ENCODE measurements around the gene DKK3. TPM values are rescaled to one million over a fixed set of nuclear protein-coding genes. Genes with fewer than 3 reads are reported as not detected.

Gene DKK3
- total RNA-seq, 1 experiment from 2014 or later: 14.6 TPM

DNA sequence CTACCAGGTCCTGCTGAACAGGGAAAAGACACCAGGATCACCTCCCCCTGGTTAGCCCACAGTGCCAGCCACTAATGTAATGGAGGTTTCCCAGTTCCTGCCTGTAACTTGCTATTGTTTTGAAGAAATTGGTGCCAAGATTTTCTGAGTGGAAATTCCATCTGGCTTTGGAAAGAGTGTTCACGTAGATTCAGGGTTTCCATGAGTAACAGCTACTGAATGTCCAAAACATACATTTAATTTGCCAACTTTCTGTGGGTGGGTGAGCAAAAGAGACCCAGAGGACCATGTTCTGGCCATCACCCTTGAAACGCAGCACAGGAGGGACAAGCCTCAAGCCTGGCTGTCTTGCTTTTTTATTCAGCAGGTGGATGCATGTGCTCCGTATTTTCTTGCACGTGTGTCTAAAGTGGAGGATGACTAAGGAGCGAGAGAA is 8.8 kb upstream of the DKK3 start:
- Mint-ChIP-seq H3K27ac (ENCODE audit: unreplicated experiment) (no peak overlapping the region), H3K27me3 (ENCODE audit: unreplicated experiment) (no peaks in the 10 kb centered on the region), H3K4me3 (ENCODE audit: low read depth, unreplicated experiment) (no peak overlapping the region), H3K9me3 (ENCODE audit: low read depth, unreplicated experiment) (peaks cover 5% of the 10 kb centered on the region), H3K36me3 (ENCODE audit: insufficient read depth, unreplicated experiment) (no peaks in the 10 kb centered on the region), H3K4me1 (ENCODE audit: low read depth, unreplicated experiment) (peaks cover 19% of the 10 kb centered on the region)
- CTCF ChIA-PET: no interaction called here
- intact Hi-C loops (cut with micrococcal nuclease; ENCODE audit: unreplicated experiment): no loop called here
- TF ChIP-seq, protein P1, sequence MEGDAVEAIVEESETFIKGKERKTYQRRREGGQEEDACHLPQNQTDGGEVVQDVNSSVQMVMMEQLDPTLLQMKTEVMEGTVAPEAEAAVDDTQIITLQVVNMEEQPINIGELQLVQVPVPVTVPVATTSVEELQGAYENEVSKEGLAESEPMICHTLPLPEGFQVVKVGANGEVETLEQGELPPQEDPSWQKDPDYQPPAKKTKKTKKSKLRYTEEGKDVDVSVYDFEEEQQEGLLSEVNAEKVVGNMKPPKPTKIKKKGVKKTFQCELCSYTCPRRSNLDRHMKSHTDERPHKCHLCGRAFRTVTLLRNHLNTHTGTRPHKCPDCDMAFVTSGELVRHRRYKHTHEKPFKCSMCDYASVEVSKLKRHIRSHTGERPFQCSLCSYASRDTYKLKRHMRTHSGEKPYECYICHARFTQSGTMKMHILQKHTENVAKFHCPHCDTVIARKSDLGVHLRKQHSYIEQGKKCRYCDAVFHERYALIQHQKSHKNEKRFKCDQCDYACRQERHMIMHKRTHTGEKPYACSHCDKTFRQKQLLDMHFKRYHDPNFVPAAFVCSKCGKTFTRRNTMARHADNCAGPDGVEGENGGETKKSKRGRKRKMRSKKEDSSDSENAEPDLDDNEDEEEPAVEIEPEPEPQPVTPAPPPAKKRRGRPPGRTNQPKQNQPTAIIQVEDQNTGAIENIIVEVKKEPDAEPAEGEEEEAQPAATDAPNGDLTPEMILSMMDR (IDR thresholded peaks at IDR 0.05; ENCODE audit: unreplicated experiment): no peak
- no TSS peak for BruUV-seq (replicated peaks)
- DNase-seq: no peak

DNA sequence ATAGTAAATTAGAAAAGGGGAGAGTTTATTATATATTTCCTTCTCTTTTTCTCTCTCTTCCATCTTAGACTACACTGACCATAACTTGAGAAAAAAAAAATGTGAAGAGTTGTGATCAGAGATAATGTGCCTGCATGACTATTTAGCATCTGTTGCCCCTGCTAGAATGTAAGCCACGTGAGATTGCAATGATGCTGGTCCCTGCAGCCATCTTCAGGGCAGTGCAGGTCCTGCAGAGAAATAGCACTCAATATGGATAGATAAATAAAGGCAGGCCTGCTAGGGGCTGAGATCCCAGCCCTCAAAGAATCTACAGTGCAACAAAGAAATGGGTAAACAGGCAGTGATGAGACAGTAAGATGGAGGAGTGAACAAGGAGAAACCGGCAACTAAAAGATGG is 7.8 kb upstream of the DKK3 start:
- H3K27me3 Mint-ChIP-seq (ENCODE audit: unreplicated experiment): peaks cover under 1% of the 10 kb centered on the region
- peaks cover 19% of the 10 kb centered on the region for H3K4me1 Mint-ChIP-seq (ENCODE audit: low read depth, unreplicated experiment)
- BruUV-seq (replicated peaks): no TSS peak
- intact Hi-C loops (cut with micrococcal nuclease; ENCODE audit: unreplicated experiment): no loop called here
- TF ChIP-seq, protein P1 (IDR thresholded peaks at IDR 0.05; ENCODE audit: unreplicated experiment): no peak
- CTCF ChIA-PET: no interaction called here
- H3K9me3 Mint-ChIP-seq (ENCODE audit: low read depth, unreplicated experiment): peaks cover 2% of the 10 kb centered on the region
- H3K36me3 Mint-ChIP-seq (ENCODE audit: insufficient read depth, unreplicated experiment): no peaks in the 10 kb centered on the region
- no peak for DNase-seq
- H3K27ac Mint-ChIP-seq (ENCODE audit: unreplicated experiment): no peak overlapping the region
- no peak overlapping the region for H3K4me3 Mint-ChIP-seq (ENCODE audit: low read depth, unreplicated experiment)

DNA sequence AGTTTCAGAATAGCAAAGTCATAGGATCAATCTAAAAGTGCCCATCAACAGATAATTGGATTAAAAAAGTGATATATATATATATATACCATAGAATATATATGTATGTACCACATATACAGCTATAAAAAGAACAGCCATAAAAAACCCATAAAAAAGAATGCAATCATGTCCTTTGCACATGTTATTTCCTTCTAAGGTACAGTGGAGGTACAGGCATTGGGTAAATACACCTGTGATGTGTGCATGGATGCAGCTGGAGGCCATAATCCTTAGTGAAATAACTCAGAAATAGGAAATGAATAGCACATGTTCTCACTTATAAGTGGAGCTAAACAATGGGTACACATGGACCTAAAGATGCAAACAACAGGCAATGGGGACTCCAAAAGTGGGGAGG is 7.1 kb upstream of the DKK3 start:
- no TSS peak for BruUV-seq (replicated peaks)
- no peak overlapping the region for H3K27ac Mint-ChIP-seq (ENCODE audit: unreplicated experiment)
- TF ChIP-seq, protein P1 (IDR thresholded peaks at IDR 0.05; ENCODE audit: unreplicated experiment): no peak
- H3K36me3 Mint-ChIP-seq (ENCODE audit: insufficient read depth, unreplicated experiment): no peaks in the 10 kb centered on the region
- peaks cover 17% of the 10 kb centered on the region for H3K4me1 Mint-ChIP-seq (ENCODE audit: low read depth, unreplicated experiment)
- DNase-seq: no peak
- H3K4me3 Mint-ChIP-seq (ENCODE audit: low read depth, unreplicated experiment): no peak overlapping the region
- peaks cover 2% of the 10 kb centered on the region for H3K9me3 Mint-ChIP-seq (ENCODE audit: low read depth, unreplicated experiment)
- H3K27me3 Mint-ChIP-seq (ENCODE audit: unreplicated experiment): peaks cover 8% of the 10 kb centered on the region
- intact Hi-C loops (cut with micrococcal nuclease; ENCODE audit: unreplicated experiment): no loop called here
- CTCF ChIA-PET: no interaction called here

DNA sequence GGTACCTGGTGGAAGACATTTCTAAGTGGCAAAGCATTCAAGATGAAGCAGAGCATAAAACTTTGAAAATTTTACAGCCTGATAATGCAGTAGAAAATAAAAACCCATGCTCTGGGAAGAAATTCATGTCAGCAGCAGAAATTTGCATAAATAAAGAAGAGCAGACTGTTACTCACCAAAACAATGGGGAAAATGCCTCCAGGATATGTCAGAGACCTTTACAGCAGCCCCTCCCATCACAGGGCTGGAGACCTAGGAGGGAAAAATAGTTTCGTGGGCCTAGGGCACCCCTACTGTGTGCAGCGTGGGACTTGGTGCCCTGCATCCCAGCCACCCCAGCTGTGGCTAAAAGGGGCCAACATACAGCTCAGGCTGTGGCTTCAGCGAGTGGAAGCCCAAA is 5.4 kb upstream of the DKK3 start:
- no TSS peak for BruUV-seq (replicated peaks)
- Mint-ChIP-seq H3K4me3 (ENCODE audit: low read depth, unreplicated experiment) (no peak overlapping the region), H3K36me3 (ENCODE audit: insufficient read depth, unreplicated experiment) (peaks cover 7% of the 10 kb centered on the region), H3K9me3 (ENCODE audit: low read depth, unreplicated experiment) (peaks cover 2% of the 10 kb centered on the region), H3K27me3 (ENCODE audit: unreplicated experiment) (peaks cover 20% of the 10 kb centered on the region), H3K27ac (ENCODE audit: unreplicated experiment) (no peak overlapping the region), H3K4me1 (ENCODE audit: low read depth, unreplicated experiment) (no peaks in the 10 kb centered on the region)
- CTCF ChIA-PET: no interaction called here
- TF ChIP-seq, protein P1 (IDR thresholded peaks at IDR 0.05; ENCODE audit: unreplicated experiment): no peak
- intact Hi-C loops (cut with micrococcal nuclease; ENCODE audit: unreplicated experiment): no loop called here
- no peak for DNase-seq

Data from Calu3 (cell line).